Esophagus mucosa (tissue), 1 donor: Measurements from ENCODE around the gene GLCE. TPM values are rescaled to one million over a fixed set of nuclear protein-coding genes. Genes with fewer than 3 reads are reported as not detected.
"Not testable (repeated sequence)": the region's sequence is repeated elsewhere in the genome, so short reads cannot be mapped to it uniquely, and the experiment has no call there.

ENCODE experiments used
- ATAC-seq: fragments of 200-7000 bp; cut with Tn5 transposase; one replicate; pipeline ENCODE4 v1.9.1; 2020
- total RNA-seq: library from RNA; stranded (reverse); gene quantifications from one replicate; pipeline ENCODE4 v1.2.4, GENCODE V29; 2023
- donor health status: DM: yes; HTN: yes; CAD: no.

The GLCE gene
- total RNA-seq, 1 donor from 2014 or later: 16.0 TPM

- no peak for ATAC-seq
Observed at GRCh38 chr15:69299943-69300588, 139.6 kb downstream of the GLCE start.

- ATAC-seq: not testable (repeated sequence)
Observed at GRCh38 chr15:69301101-69301500, 140.7 kb downstream of the GLCE start.

GRCh38 chr15:69302087-69302486 is 141.7 kb downstream of the GLCE start:
- ATAC-seq: not testable (repeated sequence)

DNA sequence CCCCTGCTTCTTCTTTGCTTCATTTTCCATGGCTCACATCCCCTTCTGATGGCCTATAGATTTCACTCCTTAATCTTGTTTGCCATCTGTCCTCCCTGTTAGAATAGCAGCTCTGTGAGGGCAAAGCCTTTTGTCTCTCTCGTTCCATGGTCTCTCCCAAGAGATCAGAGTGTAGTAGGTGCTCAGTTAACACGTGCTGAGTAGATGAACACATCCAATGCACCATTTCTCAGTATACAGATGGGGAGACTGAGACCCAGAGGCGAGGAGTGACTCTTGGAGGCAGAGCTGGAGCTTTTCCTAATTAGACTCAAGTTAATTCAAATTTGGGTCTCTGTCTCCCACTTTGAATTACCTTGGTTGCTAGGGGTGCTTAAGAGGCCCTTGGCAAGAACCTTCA is 142.5 kb downstream of the GLCE start:
- ATAC-seq: no peak

GRCh38 chr15:69303337-69304181 is 143.1 kb downstream of the GLCE start:
- no peak for ATAC-seq

- peak; percentile 69 for ATAC-seq
Observed at GRCh38 chr15:69304182-69304545, 143.7 kb downstream of the GLCE start.

GRCh38 chr15:69305204-69305931 is 144.9 kb downstream of the GLCE start:
- ATAC-seq: peak; percentile 10

- ATAC-seq: no peak
Observed at GRCh38 chr15:69305933-69306568, 145.6 kb downstream of the GLCE start.

GRCh38 chr15:69307939-69308338 is 147.5 kb downstream of the GLCE start:
- ATAC-seq: no peak

- ATAC-seq: no peak
Observed at GRCh38 chr15:69308949-69309348, 148.5 kb downstream of the GLCE start.

DNA sequence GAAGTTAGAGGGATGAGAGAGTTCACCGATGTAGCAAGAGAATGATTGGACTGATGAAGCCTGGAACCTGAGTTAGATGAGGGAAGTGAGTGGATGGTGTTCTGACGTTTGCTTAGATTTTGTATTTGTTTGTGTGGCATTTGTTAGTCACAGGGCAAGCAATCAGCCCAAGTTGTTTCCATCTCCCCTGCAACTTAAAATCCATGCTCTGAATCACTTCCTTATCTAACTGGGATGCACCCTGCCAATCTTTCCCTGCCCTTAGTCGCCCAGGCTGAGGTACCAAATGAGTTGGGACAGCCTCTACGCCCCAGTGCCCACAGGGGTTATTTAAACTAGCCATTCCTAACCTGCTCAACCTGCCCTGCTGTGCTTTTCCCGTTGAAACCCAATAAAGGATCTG is 150.9 kb downstream of the GLCE start:
- ATAC-seq: no peak

- ATAC-seq: no peak
Observed at GRCh38 chr15:69313432-69314000, 153.1 kb downstream of the GLCE start.

DNA sequence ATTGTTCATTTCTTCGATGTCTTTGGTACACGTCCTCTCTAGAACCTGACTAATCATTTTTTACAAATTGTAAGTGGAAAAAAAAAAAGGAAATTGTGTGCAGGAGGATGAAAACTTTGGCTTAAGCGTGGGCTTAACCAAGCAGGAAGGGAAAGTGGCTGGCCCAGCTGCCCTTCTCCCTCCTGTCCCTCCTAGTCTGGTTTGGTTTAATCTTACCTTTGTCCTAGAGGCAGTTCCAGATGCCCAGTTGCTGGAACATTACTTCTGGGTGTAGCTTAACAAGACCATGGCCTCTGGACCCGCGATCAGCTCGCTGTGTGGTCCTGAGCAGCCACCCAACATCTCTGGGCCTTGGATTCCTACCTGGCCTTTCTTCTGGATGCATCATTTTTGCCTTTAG is 153.7 kb downstream of the GLCE start:
- ATAC-seq: no peak

DNA sequence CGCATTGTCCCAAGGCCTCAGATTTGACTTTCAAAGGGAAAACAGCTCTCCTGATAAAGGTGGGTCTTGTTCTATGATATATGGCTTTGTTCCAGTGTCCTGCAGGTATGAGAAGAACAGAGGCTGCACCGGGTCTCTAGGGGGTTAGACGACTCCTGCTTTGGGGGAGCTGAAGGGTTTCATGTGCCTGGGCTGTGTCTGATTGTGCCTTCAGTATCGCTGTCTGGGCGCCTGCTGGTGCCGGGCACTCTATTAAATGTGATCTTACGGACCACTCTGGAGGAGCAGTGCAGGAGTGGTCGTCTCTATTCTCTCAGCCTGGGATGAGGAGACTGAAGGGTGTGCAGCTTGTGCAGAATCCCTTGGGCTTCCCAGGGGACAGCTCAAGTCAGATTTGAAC is 154.3 kb downstream of the GLCE start:
- ATAC-seq: no peak

GRCh38 chr15:69315402-69316110 is 155.1 kb downstream of the GLCE start:
- ATAC-seq: no peak

- no peak for ATAC-seq
Observed at GRCh38 chr15:69316291-69316690, 155.9 kb downstream of the GLCE start.

- ATAC-seq: no peak
Observed at GRCh38 chr15:69317392-69317841, 157.0 kb downstream of the GLCE start.

DNA sequence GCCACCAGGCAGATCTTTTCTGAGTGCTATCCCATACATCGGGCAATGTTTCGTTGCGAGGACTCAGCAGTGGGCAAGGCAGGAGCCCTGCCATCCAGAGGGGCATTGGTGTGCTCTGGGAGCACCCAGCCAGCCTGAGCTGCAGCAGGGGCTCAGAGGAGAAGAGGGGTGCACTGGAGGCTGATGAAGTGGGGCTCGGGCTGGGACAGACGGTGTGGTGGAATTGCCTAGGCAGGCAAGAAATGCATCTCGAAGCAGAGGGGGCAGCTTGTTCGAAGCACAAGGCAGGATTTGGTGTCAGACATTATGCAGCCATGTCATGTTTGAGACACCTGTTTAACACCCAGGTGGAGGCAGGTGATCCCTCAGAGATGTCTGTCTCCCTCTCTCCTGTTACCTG is 157.6 kb downstream of the GLCE start:
- ATAC-seq: peak; percentile 21

DNA sequence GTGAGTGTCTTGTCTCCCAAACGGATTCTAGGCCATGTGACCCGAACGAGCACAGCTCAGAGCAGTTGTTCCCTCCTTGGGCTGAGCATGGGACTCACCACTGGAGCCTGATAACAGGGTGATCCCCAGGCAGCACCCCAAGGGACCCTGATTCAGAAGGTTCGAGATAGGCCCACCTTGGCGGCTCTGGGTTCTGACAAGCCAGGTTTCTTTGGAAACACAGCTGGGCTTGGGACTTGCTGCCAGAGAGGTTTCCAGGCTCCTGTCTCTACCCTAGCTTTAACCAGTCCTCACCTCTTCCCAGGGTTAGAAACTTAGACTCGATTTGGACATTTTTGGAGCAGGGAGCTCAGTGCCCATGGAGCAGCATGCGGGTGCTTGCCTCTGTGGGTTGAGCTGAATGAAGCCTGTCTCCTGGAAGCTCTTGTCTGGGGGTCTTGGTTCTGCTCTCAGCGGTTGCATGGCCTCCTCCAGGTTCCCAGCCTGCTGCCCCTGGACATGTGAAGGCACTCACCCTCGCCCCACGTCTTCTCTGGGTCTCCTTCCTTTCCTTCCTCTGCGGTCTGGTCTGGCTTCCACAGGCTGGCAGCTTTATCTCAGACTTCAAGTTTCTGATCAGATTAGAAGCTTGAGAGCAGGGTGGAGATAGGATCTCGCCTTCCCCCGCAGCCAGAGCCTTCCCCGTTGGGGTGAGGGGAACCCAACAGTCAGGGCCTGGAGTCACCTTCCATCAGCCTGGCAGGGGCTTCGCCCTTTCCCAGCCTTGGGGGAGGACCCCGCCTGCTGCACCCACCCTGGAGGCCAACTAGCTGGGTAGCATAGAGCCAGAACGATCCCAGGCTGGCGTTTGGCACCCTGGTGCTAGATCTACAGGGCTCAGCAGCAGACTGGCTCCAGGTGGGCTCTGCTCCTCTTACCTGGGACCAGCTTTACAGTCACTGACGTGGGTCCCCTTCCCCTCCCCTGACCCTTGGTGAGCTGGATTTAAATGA is 159.2 kb downstream of the GLCE start:
- ATAC-seq: no peak

DNA sequence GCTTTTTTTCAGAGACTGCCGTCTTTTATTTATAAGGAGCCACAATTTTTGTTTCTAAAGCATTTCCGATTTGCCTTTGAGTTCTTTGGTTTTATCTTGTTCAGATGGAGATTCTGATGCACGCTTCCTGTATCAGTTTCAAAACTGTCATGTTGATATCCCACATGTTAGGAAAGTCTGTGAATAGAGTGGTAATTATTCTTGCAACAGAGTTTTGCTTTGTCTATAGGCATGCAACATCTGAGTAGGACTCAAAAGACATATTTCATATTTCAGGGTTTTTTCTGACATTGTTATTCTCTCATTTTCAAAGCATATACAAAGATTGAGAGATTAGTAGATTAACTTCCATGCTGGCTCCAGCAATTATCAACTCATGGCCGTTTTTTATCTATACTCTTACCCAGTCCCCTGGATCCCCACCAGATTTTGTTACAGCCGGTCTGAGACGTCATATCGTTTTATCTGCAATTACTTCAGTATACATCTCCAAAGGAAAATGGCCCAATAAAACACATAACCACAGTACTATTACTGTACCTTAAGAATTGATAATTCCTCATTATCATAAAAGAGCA is 160.6 kb downstream of the GLCE start:
- no peak for ATAC-seq
